ENCODE measurements around the gene AP1S3.

- TF ChIP-seq CTCF (IDR thresholded peaks at IDR 0.05; ENCODE audit: low read length): no peak
- TF ChIP-seq EZH2phosphoT487 (IDR thresholded peaks at IDR 0.05; ENCODE audit: low read length): no peak
- TF ChIP-seq EZH2 (optimal IDR thresholded peaks at IDR 0.05; ENCODE audit: low read depth, low read length): no peak
Observed at GRCh38 chr2:223762853-223763252, 74.5 kb downstream of the AP1S3 start.

Data from MM.1S (cell line).